Osteoblast (primary cell): ENCODE data around the gene AIMP1. TPM values are rescaled to one million over a fixed set of nuclear protein-coding genes. Genes with fewer than 3 reads are reported as not detected.

ENCODE experiments used
- DNase-seq: peaks from one replicate; pipeline ENCODE4 v3.0.0; 2011; ENCODE audit warnings: low spot score, mixed read lengths; ENCODE audit not compliant: insufficient read length; ENCODE audit errors: missing footprints
- H2AFZ ChIP-seq: 2 replicates; pipeline ENCODE4 v1.6.0; 2011; ENCODE audit warnings: mild to moderate bottlenecking, low read length
- H3K27ac ChIP-seq: 2 replicates; pipeline ENCODE4 v1.5.1; 2011; ENCODE audit warnings: mild to moderate bottlenecking, low read depth, low read length, moderate library complexity
- H3K27me3 ChIP-seq: 2 replicates; pipeline ENCODE4 v1.6.0; 2012; ENCODE audit warnings: mild to moderate bottlenecking, control low read depth, inconsistent platforms, low read length, moderate library complexity; ENCODE audit not compliant: insufficient read depth
- H3K36me3 ChIP-seq: 2 replicates; pipeline ENCODE4 v1.5.1; 2011; ENCODE audit warnings: mild to moderate bottlenecking, low read length, control low read depth, moderate library complexity; ENCODE audit not compliant: insufficient read depth
- H3K4me1 ChIP-seq: 2 replicates; pipeline ENCODE4 v1.5.1; 2011; ENCODE audit warnings: mild to moderate bottlenecking, low read length, control low read depth, moderate library complexity; ENCODE audit not compliant: insufficient read depth
- H3K4me2 ChIP-seq: 2 replicates; pipeline ENCODE4 v1.6.0; 2011; ENCODE audit warnings: mild to moderate bottlenecking, low read length; ENCODE audit not compliant: insufficient read depth
- H3K4me3 ChIP-seq: fragments of 200-600 bp; sonication (generic); 3 replicates; pipeline ENCODE4 v1.5.1; 2012; ENCODE audit warnings: mild to moderate bottlenecking, low read length, inconsistent platforms; ENCODE audit not compliant: insufficient read depth
- H3K79me2 ChIP-seq: 2 replicates; pipeline ENCODE4 v1.6.0; 2012; ENCODE audit warnings: mild to moderate bottlenecking, low read length, control low read depth, inconsistent platforms; ENCODE audit not compliant: insufficient read depth
- H3K9me3 ChIP-seq: 2 replicates; pipeline ENCODE4 v1.5.1; 2011; ENCODE audit warnings: low read depth, low read length, control low read depth
- H4K20me1 ChIP-seq: 2 replicates; pipeline ENCODE4 v1.6.0; 2012; ENCODE audit warnings: mild to moderate bottlenecking, low read length, control low read depth; ENCODE audit not compliant: insufficient read depth
- total RNA-seq: library from RNA; depleted of rRNA; stranded (reverse); fragments of >200 nt; gene quantifications from 2 replicates; pipeline ENCODE4 v1.2.3, GENCODE V29; 2012
- TF ChIP-seq, protein P1 (sequence below): IDR thresholded peaks from 2 replicates; pipeline ENCODE4 v1.5.1; 2011; ENCODE audit warnings: mild to moderate bottlenecking, low read depth, low read length, moderate library complexity; ENCODE audit errors: extremely low read depth

Gene AIMP1
- total RNA-seq, 1 donor: 27.9 TPM

DNA sequence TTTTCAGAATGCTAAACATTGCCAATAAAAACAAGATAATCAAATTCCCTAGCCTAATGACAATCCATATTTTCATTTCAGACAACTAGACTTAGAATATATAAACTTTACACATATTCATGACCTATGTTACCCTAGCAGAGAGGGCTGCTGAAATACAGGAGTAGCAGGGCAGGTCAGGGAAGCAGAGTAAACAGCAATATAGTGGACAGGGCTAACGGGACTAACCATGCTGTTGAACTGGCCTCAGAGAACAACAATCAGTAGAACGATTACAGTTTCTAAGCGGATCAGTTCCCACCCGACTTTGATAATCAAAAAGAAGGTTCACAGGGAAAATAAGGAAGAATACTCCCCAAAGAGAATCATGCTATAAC, 14.3 kb upstream of the AIMP1 start:
- H3K27ac ChIP-seq: peak overlapping the region; percentile 64
- H3K36me3 ChIP-seq: peaks cover 5% of the 10 kb centered on the region
- no peaks in the 10 kb centered on the region for H3K9me3 ChIP-seq
- H3K79me2 ChIP-seq: peaks cover 8% of the 10 kb centered on the region
- no peak overlapping the region for H3K4me3 ChIP-seq
- no peaks in the 10 kb centered on the region for H4K20me1 ChIP-seq
- no peak overlapping the region for H2AFZ ChIP-seq
- TF ChIP-seq, protein P1, sequence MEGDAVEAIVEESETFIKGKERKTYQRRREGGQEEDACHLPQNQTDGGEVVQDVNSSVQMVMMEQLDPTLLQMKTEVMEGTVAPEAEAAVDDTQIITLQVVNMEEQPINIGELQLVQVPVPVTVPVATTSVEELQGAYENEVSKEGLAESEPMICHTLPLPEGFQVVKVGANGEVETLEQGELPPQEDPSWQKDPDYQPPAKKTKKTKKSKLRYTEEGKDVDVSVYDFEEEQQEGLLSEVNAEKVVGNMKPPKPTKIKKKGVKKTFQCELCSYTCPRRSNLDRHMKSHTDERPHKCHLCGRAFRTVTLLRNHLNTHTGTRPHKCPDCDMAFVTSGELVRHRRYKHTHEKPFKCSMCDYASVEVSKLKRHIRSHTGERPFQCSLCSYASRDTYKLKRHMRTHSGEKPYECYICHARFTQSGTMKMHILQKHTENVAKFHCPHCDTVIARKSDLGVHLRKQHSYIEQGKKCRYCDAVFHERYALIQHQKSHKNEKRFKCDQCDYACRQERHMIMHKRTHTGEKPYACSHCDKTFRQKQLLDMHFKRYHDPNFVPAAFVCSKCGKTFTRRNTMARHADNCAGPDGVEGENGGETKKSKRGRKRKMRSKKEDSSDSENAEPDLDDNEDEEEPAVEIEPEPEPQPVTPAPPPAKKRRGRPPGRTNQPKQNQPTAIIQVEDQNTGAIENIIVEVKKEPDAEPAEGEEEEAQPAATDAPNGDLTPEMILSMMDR: no peak
- H3K27me3 ChIP-seq: no peaks in the 10 kb centered on the region
- DNase-seq: no peak
- H3K4me1 ChIP-seq: peaks cover 12% of the 10 kb centered on the region
- H3K4me2 ChIP-seq: no peak overlapping the region

DNA sequence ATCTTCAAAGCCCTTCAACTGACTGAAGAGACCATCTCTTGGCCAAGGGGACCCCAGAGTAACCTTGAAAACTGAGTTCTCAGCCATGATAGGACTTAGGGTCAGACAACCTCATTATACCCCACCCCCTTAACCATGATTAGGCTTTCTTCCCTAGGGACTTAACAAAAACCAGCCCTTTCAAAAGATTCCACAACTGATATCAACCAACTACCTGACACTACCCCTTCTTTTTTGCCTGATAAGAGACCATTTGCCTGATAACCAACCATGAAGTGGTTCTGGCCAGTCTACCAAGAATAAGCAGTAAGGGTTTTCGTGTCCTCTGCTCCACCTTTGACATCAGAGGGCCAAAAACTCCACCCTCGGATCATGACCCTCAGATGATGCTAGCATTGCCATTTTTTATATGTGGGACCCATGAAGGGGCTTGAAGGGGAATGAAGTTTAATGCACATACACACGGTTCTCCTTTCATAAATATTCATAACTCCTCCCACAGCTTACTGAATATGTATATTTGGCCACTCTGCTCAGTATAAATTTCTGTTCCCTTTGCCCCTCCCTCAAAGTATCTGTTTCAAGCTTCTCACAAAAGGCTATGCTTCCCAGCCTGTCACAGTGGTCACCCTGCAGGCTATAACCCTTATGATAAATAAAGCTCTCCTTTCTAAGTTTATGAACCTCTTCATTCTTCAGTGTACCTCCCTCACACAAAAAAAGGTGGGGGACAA, 12.6 kb upstream of the AIMP1 start:
- Histone ChIP-seq H3K27me3 (no peaks in the 10 kb centered on the region), H3K27ac (no peak overlapping the region), H4K20me1 (no peaks in the 10 kb centered on the region), H3K36me3 (peaks cover 13% of the 10 kb centered on the region), H2AFZ (no peak overlapping the region), H3K4me1 (peaks cover 12% of the 10 kb centered on the region), H3K4me2 (no peak overlapping the region), H3K9me3 (no peaks in the 10 kb centered on the region), H3K79me2 (peaks cover 12% of the 10 kb centered on the region), H3K4me3 (no peak overlapping the region)
- DNase-seq: no peak
- TF ChIP-seq, protein P1: no peak

DNA sequence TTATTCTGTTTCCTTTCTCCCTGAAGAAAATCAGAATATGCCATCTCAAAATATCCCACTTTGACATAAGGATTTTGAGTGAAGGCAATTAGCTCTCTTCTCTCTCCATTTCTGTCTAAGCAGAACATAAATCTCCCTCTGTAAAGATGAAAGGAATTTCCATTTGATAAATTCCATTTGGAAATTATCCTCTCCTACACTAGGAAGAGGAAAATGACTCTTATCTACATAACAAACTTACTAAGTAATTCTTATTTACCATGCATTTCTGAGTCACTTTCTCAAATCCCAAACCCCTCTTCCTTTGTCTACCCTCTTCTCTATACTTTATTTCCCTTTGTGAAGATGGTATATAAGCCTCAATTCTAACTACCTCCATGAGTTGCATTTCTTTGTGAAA, 11.7 kb upstream of the AIMP1 start:
- Histone ChIP-seq H2AFZ (no peak overlapping the region), H3K27me3 (no peaks in the 10 kb centered on the region), H3K4me3 (no peak overlapping the region), H3K36me3 (peaks cover 14% of the 10 kb centered on the region), H4K20me1 (no peaks in the 10 kb centered on the region), H3K9me3 (no peaks in the 10 kb centered on the region), H3K4me1 (peaks cover 12% of the 10 kb centered on the region), H3K27ac (no peak overlapping the region), H3K79me2 (peaks cover 20% of the 10 kb centered on the region), H3K4me2 (no peak overlapping the region)
- TF ChIP-seq, protein P1: no peak
- DNase-seq: no peak

DNA sequence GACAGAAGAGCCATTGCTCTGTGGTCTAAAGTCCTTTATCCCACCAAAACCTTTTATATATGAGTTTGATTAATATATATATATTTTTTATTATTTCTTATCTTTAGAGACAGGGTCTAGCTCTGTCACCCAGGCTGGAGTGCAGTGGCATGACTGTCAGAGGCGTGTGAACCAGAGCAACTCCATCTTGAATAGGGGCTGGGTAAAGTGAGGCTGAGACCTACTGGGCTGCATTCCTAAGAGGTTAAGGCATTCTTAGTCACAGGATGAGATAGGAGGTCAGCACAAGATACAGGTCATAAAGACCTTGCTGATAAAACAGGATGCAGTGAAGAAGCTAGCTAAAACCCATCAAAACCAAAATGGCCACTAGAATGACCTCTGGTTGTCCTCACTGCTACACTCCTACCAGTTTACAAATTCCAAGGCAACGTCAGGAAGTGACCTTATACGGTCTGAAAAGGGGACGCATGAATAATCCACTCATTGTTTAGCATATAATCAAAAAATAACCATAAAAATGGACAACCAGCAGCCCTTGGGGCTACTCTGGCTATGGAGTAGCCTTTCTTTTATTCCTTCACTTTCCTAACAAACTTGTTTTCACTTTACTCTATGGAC, 10.8 kb upstream of the AIMP1 start:
- peaks cover 14% of the 10 kb centered on the region for H3K36me3 ChIP-seq
- no peak overlapping the region for H3K4me3 ChIP-seq
- no peak overlapping the region for H3K27ac ChIP-seq

More for the DNA sequence above, 10.8 kb upstream of the AIMP1 start:
- TF ChIP-seq, protein P1: no peak
- Histone ChIP-seq H3K79me2 (peaks cover 29% of the 10 kb centered on the region), H2AFZ (no peak overlapping the region), H3K27me3 (no peaks in the 10 kb centered on the region), H3K4me2 (no peak overlapping the region), H3K9me3 (no peaks in the 10 kb centered on the region), H4K20me1 (no peaks in the 10 kb centered on the region), H3K4me1 (peaks cover 17% of the 10 kb centered on the region)
- no peak for DNase-seq
